T-helper 1 cell treated with Interleukin-12 subunit alpha and Interleukin-12 subunit beta and Interleukin-4 antibody, amounts not matched to agents 30 ng/mL and 1 ng/mL, for 36 hours (primary cell): ENCODE measurements around the gene PRKX. TPM values are rescaled to one million over a fixed set of nuclear protein-coding genes. Genes with fewer than 3 reads are reported as not detected.
"Not testable (repeated sequence)": the region's sequence is repeated elsewhere in the genome, so short reads cannot be mapped to it uniquely, and the experiment has no call there.

Source experiments
- intact Hi-C: fragments of 100-400 bp; cut with micrococcal nuclease; formaldehyde crosslinking; loops from one replicate; pipeline ENCODE4 v1.15.1; 2024
- total RNA-seq: library from RNA; stranded (reverse); gene quantifications from 2 replicates; pipeline ENCODE4 v1.2.3, GENCODE V29; 2022

PRKX gene
- total RNA-seq, 1 donor from 2014 or later: 119 TPM

DNA sequence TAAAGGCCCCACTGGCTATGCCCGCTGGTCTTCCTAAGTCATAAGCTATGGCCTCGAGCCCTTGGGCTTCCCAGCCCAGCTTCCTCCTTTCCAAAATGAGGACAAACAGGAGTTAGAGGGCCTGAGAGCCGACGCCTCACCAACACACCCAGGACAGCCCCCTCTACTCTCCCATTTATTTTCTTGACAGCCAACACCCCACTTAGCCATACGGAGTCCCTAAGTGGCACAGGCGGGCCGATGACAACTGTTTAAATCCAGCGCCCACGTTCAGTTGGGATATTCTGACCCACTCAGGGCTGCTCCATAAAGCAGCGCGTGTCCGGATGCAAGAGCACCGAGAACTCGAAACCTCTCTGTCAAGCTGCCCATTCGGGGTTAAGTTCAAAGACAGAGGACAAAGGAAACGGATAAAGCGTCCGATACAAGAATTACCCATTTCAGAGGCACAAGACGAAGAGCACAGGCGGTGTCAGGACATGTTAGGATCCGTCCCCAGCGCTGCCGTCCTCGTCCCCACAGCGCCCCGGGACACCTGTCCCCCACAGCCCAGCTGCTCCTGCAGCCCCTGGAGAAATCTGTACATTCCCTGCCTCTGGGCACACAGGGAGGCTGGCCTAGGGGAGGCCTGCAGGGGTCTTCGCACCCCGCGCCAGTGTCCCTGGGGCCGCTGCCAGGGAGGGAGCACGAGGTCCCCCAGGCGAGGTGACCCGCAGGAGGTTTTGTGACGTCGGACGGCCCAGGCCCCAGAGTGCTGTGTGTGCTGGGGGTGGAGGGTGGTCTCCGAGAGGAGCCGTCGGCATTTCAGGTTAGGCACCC, 1.2 kb downstream of the PRKX start:
- intact Hi-C loops: loop anchor here (2.0 to 10.0 kb wide), 5 partner anchors 27 to 1017 kb away; partner anchors contain the start of gene CD99

DNA sequence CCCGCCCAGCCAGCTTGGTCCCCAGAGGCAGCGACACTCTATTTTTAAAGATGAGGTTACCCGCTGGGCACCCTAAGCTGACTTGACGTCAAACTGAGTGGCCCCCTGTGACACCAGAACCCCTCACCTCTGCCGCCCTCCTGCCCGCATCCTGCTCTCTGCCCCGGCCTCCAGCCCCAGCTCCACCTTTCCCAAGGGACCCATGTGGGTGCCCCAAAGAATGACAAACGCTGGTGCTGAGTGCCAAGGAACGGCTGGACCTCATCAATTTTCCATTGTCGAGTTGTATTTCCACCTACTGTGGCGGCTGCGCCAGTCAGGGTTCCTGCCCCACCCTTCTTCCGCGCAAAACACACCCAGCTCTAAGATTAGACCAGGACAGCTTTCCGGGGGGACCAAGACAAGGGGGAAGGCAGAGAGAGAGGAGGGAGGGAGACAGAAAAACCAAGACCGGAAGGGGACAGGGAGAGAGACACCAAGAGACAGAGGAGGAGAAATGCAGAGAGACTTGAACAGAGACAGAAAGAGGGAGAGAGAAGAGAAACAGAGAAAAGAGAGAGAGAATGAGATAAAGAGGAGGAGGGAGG, 2.0 kb downstream of the PRKX start:
- intact Hi-C loops: loop anchor here (5.0 to 10.0 kb wide), 2 partner anchors 76 to 1017 kb away; partner anchors contain the start of gene CD99

DNA sequence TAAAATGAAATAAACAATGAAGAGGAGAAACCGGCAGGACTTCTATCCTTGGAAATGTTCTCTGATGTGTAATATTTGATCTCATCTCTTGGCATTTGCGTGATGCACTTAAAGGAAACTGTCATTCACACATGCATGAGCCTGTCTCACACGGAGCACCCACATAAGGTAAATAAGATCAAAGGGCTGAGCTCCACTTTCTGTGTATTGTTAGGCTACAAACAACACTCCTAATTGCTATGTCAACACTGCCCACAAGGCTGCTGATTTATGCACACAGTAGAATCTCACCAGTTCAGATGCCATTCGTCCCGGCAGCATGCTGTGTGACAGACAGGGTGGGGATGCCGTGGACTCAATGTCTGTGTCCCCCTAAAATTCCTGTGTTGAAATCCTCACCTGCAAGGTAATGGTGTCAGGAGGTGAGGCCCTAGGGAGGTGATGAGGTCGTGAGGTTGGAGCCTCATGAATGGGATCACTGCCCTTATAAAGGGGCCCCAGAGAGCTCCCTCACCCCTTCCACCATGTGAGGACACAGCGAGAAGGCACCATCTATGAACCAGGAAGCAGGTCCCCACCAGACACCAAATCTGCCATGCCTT, 5.7 kb downstream of the PRKX start:
- intact Hi-C loops: not testable (repeated sequence)

DNA sequence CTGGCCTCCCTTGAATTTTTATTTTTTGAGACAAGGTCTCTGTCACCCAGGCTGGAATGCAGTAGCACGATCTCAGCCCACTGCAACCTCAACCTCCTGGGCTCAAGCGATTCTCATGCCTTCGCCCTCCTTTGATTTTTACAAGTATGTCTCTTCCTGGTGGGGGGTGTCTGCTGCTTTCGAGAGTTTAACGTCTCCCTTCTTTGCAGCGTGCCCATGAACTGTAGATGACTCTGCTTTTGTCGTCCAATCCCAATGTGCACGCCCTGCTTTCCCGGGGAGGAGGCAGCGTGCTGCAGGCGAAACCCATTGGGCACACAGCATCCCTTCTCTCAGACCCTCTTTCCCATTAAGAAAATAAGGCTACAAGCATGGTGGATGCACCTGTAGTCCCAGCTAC, 7.0 kb downstream of the PRKX start:
- intact Hi-C loops: no loop called here

DNA sequence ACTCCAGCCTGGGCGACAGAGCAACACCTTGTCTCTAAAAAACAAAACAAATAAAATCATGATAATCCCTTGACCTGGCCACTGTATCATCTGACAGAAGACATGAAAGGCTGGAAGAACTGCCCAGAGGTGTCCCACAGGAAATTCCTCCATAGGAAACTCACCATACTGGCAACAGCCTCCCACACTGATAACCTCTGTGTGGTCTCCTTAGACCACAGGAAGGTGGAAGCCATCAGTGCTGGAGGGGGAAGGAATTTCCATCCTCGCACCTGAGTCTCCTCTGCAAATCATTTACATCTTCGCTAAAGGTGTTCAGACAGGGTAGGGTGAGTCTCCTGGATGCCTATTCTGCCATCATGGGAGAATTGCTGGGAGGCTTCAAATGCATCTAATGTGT, 10.2 kb downstream of the PRKX start:
- intact Hi-C loops: not testable (repeated sequence)

DNA sequence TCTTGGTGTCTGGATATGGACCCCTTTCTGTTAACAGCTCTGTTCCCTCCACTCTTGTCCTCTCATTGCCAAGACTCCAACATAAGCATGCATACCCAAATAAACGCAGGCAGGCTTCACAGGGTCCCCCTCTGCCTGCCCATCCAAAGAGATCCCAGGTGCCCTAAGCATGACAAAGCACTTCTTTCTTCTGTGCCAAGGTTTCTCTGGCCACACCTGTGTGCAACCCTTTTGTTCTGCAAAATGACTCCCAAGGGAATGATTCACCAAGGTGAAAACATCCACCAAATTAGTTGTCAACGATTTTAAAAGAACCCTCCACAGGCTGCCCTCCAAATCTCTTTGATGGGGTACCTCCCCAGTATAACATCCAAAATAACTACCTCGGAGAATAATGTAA, 11.4 kb downstream of the PRKX start:
- intact Hi-C loops: not testable (repeated sequence)

DNA sequence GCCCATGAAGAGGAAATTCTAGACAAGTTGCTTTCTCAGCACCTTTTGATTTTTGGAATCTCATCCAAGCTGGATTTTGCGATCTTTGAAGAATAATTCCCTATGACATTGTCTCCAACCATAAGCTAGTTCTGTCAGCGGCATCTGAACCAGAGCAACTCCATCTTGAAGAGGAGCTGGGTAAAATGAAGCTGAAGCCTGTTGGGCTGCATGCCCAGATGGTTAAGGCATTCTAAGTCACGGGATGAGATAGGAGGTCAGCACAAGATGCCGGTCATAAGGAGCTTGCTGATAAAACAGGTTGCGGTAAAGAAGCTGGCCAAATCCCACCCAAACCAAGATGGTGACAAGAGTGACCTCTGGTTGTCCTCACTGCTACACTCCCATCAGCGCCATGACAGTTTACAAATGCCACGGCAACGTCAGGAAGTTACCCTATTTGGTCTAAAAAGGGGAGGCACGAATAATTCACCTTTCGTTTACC, 12.0 kb downstream of the PRKX start:
- intact Hi-C loops: not testable (repeated sequence)

DNA sequence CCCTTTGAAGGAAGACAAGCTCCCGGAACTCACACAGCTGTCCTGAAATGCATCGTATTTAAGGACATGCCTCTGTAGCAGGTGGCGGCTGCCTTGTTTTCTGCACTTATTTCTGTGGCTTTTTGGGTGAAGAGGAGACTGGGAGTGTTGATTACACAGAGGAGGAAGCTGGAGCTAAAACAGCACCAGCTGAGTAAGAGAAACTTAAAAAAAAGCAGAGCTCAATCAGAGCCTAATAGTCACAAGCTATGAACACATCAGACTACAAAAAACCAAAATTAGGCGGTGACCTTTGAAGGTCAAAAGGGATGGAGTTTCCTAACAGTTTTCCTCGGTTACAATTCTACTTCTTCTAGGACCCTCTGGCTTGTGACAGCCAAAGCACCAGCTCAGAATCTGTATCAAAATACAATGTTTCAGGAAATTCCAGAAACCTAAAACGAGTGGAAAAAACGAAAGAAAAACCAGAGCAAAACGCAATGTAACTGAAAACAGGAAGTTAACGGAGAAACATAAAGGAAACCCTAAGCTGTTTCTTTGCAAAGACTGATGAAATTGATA, 13.5 kb downstream of the PRKX start:
- intact Hi-C loops: loop anchor here (1.0 to 5.0 kb wide), 2 partner anchors 10 to 48 kb away; no protein-coding TSS in a partner anchor

DNA sequence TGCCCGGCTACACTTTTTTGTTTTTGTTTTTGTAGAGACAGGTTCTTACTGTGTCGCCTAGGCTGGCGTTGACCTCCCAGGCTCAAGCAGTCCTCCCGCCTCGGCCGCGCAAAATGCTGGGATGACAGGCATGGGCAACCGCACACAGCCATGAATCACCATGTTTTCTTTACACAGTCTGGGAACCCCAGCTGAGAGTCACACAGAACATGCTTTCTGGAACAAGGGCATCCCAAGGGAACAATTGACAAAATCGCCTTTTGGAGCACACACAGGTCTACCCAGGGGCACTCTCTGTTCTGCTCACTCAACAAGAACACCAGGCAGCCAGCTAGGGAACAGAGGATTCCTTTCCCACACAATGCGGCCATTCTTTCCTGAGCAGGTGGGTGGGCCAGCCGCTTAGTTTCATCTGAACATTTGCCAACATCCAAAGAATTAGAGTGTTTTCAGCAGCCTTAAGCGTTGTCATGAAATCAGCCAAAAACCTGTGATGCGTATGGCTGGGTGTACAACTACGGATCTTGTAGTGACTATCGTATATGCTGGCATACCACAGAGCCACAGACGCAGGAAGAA, 15.7 kb downstream of the PRKX start:
- intact Hi-C loops: loop anchor here (5.0 kb wide), 1 partner anchor 45 kb away; no protein-coding TSS in a partner anchor

DNA sequence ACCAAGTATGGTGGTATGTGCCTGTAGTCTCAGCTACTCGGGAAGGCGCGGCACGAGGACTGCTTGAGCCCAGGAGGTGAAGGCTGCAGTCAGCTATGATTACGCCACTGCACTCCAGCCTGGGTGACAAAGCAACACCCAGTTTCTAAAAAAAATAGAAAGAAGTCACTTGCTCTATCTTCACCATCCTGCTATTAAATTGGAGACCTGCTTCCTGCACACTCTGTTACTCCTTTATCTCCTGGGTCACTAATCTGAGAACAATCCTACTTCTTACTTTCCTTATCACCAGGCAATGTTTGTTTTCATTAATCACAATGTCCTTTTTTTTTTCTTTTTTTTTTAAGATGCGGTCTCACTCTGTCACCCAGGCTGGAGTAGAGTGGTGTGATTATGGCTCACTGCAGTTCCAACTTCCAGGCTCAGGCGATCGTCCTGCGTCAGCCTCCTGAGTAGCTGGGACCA, 16.2 kb downstream of the PRKX start:
- intact Hi-C loops: loop anchor here (5.0 kb wide), 1 partner anchor 45 kb away; no protein-coding TSS in a partner anchor

DNA sequence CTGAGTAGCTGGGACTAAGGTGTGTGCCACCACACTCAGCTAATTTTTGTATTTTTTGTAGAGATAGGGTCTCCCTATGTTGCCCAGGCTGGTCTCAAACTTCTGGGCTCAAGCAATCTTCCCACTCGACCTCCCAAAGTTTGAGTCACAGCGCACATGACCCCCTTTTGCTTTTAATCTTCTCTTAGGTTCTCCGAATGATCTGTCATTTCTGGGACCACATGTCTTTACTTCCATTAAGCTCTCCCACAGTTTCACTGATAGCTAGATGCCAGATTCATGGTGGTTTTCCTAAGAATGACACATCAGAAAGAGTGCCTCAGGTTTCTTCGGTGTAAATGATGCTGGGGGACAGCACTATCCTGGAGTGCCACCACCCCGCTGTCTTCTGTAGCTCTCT, 17.9 kb downstream of the PRKX start:
- intact Hi-C loops: loop anchor here (1.0 to 5.0 kb wide), 2 partner anchors 10 to 43 kb away; no protein-coding TSS in a partner anchor

DNA sequence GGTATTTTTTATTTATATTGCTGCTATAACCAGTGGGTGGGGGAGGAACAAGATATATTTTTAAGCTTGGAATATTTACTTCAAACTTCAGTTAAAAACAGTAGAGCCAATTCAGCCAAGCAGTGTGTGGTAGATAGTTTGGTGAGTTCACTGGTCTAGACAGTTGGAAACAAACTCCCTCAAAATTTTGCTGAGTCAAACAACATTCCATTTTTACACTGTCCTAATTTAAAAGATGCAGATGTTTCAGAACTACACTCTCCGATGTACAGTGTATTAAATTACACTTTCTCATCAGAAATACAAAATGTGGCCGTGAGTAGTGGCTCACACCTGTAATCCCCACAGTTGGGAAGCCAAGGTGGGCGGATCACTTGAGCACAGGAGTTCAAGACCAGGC, 23.3 kb downstream of the PRKX start:
- intact Hi-C loops: no loop called here

DNA sequence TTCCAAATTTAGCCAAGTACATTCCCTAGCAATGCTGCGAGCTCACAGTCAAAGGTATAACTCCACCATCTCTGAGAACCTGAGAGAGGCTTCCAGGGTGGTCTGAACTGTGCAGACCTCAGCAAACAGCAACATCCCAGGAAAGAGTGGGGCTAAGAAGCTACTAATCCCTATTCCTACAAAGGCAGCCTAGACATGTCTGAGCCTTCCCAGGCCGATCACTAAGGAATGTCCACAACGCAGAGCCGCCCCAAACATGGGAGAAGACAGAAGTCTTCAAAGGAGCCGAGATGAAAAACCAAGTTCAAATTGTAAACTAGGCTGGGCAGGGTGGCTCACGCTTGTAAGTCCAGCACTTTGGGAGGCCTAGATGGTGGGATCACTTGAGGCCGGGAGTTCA, 30.2 kb downstream of the PRKX start:
- intact Hi-C loops: not testable (repeated sequence)

DNA sequence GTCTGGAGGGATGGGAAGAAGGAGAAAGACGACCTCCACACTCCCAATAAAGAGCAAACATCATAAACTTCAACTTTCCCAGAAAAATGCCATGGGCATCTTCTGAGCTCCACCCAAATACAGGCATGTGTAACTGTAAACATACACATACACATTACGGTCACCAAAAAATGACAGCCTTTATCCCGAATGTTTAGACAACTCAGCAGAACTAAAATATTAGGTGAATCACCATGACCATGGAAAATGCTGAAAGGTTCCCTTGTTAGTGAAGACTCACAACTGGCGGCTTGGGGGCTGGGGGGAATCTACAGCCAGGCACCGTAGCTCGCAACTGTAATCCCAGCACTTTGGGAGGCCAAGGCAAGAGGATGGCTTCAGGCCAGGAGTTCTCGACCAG, 33.0 kb downstream of the PRKX start:
- intact Hi-C loops: no loop called here

DNA sequence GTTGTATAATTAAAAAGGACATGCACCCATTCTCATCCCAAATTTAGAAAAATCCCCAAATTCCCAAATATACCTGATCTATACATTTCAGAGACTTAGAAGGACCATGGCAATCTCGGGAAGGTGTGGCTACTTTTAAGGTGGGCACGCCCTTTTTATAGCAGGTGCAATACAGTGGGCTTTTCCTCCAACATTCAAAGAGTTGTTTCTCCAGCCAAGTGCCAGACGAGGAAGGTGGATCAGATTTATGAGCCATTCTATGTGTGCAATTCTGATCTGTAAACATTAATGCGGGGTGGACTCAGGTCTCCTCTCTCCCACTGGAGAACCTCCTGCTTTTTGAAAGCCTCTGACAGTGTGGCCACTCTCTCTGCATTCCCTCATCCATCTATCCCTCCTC, 33.8 kb downstream of the PRKX start:
- intact Hi-C loops: no loop called here

DNA sequence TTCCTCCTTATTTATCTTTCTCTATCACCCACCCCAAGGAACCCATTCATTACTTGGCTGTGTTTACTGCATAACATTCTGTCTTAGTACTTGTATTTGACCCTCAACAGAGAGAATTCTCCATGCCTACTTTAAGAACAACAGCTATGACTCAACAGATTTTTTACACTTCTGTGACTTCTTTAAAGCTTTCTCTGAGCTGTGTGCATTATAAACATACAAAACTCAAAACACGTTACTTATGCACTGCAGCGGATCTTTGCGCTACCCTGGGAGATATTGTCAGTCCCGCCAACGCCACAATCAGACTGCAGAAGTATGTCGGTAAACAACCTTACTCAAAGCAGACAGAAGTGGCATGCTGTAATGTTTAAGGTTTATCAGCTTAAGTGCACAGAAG, 35.1 kb downstream of the PRKX start:
- intact Hi-C loops: no loop called here

DNA sequence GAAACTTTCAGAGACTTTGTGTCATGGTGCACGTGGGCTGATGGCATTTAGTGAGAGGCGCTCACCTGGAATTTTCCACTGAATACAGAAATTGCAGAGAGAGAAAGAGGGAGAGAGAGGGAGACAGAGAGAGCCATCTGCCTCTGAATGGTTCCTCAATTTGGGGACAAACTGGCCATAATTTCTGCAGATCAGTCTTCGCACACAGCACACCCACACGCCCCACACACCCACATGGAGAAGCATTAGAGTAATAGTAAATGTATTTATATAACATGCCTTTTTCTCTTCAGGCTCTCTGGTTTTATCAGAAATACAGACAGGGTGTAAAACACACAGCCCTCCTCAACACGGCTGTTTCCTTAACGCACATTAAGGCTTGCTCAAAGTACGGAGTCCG, 38.6 kb downstream of the PRKX start:
- intact Hi-C loops: no loop called here

DNA sequence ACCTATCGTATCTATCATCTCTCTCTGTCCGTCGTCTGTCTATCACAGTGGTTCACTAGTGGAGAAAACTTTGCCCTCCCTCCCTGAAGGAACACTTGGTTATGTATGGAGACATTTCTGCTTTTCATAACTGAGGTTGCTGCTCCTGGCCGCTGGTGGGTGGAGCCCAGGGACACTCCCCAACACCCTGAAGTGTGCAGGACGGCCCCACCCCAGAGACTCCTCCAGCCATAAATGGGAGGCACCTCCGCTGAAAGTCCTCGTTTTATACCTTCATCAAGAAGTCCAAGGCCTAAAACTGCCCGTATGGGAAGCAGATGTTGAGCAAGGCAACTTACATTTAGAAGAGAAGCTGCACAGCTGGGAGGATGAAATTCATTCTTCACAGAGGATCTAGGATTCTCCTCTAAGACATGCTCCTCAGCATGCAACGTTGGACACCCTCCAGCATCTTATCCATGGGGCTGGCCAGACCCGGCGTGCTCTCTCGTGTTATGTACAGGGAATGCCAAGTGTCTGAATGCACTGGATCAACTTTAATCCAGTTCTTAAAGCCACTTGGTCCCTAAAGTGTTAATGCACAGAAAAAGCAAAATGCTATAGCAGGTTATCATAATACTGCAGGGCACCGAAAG, 43.5 kb downstream of the PRKX start:
- intact Hi-C loops: no loop called here

DNA sequence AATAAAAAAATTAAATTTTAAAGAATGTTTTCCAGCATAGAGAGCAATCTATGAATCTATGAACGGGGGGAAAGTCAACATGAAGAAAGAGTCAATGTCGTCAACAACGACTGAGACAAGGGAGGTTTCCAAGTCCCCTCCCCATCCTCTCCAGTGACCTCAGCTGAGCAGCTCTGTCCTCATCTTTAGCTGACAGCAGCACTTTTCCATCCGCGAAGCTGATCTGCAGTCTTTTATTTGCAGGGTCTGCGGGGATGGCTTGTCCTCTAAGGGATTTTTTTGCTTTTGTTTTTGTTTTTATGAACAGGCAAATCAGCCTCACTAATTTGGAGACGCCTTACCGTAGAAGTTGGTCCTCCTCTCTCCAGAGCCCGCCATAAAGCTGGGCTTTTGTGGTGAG, 46.5 kb downstream of the PRKX start:
- intact Hi-C loops: no loop called here

DNA sequence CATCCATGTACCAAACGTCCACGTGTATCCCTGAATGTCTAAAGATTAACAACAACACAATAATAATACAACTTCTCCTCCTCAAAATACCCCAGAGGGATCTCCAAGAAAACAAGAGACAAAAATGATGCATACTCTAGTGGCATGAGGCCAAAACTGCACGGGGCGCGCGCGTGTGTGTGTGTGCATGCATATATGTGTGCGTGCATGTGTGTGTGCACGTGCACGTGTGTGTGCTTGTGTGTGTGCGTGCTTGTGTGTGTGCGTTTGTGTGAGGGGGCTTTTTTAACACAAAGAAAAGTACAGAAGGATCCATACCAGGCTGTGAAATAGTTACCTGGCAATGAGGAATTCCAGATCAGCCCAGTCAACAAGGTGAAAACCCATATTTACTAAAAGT, 48.5 kb downstream of the PRKX start:
- intact Hi-C loops: no loop called here
